NCI-H526 treated with DMSO at 0.1 percent for 48 hours (cell line): ENCODE results near the gene ZNF22.
A peak's percentile ranks its signal among the peaks of the same experiment; 100 is the strongest.

Source experiments
- DNase-seq: peaks from one replicate; lab custom pipeline; 2025; lab: John Stamatoyannopoulos, UW

ZNF22 gene

DNA sequence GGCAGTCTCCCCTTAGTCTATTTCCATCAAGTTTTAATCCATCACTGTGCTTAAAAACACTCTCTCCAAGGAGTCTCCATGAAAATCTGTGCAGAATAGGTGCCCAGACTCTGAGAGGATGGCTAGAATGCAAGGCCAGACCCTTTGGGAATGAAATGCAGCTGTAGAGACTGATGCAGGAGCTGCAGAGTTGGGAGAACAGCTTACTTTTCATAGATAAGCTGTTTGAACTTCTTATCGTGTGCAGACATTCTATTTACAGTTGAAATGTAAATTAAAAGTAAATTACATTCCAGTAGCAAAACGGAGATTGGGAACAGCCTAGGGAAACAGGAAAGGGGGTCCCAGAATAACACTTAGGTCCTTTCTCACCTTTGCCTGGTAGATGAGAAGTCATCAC, 14.9 kb downstream of the ZNF22 start:
- no peak for DNase-seq

DNA sequence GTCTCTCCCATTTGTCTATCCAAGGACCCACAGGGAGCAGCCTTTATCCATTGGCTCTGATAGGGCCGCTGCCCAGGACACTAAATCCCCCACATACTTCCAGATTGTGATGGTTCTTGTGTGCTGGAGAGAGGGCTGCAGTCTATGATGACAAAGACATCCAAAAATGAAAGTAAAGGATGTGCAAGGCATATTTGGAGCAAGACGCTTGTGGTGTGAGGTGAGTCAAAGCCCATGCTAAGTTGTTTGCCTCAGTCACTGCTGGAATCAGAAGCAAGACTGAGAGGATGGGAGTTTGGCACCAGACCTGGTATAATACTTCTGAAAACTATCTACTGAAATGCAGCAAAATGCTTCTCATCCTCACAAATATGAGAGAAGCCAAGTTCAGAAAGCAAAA, 22.7 kb downstream of the ZNF22 start:
- DNase-seq, result no peak

DNA sequence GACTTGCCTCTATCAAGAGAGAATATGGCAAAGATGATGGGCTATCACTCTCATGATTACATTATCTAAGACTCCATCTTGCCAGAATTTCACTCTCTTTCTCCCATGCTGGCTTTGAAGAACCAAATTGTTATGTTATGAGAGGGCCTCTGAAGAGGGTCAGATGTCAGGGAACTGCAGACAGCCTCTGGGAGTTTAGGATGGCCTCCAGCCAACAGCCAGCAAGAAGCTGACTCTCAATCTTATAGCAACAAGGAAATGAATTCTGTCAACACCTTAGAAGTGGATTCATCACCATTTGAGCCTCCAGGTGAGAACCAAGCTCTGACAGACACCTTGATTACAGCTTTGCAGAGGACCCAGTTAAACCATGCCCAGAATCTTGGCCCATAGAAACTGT, 33.6 kb downstream of the ZNF22 start:
- DNase-seq, result no peak

DNA sequence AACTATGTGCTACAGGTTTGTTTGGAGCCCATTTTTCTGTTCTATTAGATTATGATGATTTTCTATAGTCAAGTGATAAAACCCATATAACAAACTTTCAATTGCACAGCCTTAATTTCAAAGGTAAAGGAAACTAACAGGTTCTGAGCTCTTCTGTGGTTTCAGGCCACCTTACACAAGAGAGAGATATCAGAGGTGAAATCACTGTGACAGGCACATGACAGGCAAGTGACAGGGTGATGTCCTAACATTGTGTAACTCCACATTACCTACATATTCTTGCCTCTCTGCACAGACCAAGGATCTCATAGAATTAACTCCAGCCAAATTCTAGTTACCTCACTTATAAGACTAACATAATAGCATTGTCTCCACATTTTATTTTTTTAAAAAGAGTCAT, 35.0 kb downstream of the ZNF22 start:
- no peak for DNase-seq

DNA sequence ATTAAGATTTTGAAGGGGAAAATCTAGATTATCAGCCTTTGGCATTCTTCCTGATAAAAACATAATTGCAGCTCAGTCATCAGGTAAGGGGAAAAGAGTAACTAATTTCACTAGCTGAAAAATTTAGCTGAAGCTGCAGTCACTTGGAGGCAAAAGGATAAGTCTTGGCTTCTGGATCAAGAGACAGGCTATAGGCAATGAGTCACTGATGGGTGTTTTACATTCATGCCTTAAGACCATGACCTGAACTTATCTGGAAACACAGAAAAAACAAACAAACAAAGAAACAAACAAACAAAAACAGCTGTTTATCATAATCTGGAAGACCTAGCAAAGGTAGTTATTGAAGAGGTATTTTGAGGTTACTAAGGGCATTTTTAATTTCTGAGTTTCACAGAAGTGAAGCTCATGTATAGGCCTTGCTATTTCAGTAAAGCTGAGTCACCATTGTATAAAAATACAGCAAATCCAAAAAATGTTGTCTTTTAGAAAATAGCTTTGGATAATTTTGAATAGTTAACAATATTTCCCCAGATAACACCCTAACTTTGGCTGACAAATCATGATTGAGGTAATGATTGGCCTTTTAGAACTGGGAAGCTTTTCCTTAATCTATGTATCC, 40.3 kb downstream of the ZNF22 start:
- no peak for DNase-seq

DNA sequence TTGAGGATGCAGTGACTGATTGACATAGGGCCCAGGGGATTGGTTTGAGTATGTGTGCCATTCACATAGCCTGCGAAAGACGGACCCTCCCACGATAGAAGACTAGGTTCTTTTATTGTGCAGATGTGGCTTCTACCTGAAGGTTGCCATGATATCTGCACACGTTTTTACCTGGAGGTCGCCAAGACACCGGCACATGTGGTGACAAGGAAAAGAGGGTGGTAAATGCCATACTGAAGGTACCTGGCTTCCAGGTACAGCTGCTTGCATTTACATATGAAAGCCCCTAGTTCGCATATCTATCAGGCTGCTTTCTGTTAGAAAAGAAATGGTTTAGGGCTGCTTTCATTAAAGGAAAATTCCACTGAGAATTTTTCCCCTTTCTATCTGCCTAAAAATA, 43.6 kb downstream of the ZNF22 start:
- no peak for DNase-seq

DNA sequence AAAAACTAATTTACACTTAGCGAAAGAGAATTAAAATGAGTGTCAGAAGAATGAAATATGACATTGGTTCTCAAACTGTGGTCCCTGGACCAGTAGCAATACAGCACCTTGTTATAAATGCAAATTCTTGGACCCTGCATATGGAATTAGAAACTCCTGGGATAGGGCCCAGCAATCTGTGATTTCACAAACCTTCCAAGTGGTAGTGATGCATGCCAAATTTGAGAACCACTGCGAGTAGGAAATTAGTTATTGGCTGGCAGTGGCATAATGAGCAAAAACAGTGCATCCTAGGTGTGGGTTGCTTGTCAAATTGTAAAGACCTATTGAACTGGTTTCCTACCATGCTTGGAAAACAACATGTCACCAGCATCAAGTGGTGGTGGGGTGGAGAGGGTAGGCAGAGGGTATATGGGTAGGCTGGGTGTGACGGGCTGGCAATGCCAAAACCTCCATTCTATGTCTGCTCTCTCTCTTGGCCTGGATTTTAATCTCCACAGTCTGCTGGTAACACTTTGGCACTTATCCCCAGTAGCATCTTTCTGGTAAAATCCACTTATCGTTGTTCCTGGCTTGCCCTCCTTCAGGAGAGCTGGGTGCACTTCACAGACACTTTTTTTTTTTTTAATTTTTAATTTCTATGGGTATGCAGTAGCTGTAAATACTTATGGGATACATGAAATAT, 50.0 kb downstream of the ZNF22 start:
- DNase-seq, result no peak

DNA sequence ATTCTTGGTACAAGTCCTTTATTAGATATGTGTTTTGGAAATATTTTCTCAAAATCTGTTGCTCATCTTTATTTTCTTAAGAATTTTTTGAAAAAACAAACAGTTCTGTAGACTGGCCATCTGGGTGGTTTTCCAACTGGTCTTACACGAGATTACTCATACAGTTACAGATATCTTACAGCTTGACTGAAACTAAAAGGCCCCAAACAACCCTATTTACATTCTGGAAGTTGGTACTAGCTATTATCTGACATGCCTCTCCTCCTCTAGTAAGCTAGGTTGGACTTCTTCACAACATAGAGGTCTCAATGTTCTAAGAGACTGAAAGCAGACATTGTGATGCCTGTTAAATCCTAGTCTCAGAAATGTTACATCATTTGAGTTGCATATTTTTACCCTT, 52.0 kb downstream of the ZNF22 start:
- DNase-seq, result no peak

DNA sequence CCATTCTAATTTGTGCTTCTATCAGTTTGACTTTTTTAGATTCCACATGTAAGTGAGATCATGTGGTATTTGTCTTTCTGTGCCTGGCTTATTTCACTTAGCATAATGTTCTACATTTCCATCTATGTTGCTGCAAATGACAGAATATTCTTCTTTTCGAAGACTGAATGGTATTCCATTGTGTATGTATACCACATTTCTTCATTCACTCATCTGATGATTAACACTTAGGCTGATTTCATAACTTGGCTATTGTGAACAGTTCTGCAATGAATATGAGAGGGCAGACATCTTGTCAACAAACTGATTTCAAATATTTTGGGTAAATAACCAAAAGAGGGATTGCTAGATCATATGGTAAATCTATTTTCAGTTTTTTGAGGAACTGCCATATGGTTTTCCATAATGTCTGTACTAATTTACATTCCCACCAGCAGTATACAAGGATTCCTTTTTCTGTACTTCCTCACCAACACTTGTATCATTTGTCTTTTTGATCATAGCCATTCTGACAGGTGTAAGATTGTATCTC, 52.9 kb downstream of the ZNF22 start:
- peak; percentile 16 for DNase-seq
